Measurements from ENCODE around the gene PRKCZ. TPM values are rescaled to one million over a fixed set of nuclear protein-coding genes. Genes with fewer than 3 reads are reported as not detected.
"Not testable (repeated sequence)": the region's sequence is repeated elsewhere in the genome, so short reads cannot be mapped to it uniquely, and the experiment has no call there.

The PRKCZ gene
- total RNA-seq, 1 donor from 2014 or later, result 37.6 TPM

DNA sequence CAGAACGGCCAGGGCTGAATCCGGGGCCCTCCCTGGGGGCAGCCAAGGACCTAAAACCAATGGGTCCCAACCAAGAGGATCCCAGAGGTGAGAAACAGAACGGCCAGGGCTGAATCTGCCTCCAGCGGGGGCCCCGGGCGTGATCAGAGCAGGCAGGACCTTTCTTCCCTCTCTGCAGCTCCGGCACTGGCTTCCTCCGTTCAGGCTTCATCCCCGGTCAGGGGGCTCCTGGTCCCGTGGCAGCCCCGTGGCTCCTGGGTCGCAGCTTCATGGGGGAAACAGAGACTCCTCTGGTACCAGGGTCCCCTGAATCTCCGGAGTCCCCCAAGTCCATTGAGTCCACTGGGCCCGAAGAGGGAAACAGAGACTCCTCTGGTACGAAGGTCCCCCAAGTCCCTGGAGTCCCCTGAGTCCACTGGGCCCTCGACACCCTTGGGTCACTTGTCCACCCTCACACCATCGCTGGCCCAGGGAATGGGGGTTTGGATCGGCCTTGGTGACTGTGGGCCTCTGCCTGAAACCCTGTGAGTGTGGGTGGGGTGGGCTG, 60.1 kb downstream of the PRKCZ start:
- H3K36me3 ChIP-seq (ENCODE audit: control insufficient read depth, insufficient read depth, low read length), result no peaks in the 10 kb centered on the region
- no peak overlapping the region for H3K4me3 ChIP-seq (ENCODE audit: low read depth, low read length)
- DNase-seq (ENCODE audit: low read depth), result no peak
- H3K27me3 ChIP-seq (ENCODE audit: control insufficient read depth, insufficient read depth, low read length), result peaks cover 2% of the 10 kb centered on the region
- TF ChIP-seq, protein P1, sequence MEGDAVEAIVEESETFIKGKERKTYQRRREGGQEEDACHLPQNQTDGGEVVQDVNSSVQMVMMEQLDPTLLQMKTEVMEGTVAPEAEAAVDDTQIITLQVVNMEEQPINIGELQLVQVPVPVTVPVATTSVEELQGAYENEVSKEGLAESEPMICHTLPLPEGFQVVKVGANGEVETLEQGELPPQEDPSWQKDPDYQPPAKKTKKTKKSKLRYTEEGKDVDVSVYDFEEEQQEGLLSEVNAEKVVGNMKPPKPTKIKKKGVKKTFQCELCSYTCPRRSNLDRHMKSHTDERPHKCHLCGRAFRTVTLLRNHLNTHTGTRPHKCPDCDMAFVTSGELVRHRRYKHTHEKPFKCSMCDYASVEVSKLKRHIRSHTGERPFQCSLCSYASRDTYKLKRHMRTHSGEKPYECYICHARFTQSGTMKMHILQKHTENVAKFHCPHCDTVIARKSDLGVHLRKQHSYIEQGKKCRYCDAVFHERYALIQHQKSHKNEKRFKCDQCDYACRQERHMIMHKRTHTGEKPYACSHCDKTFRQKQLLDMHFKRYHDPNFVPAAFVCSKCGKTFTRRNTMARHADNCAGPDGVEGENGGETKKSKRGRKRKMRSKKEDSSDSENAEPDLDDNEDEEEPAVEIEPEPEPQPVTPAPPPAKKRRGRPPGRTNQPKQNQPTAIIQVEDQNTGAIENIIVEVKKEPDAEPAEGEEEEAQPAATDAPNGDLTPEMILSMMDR (IDR thresholded peaks at IDR 0.05; ENCODE audit: insufficient read depth, low read length, poor library complexity, severe bottlenecking), result no peak

DNA sequence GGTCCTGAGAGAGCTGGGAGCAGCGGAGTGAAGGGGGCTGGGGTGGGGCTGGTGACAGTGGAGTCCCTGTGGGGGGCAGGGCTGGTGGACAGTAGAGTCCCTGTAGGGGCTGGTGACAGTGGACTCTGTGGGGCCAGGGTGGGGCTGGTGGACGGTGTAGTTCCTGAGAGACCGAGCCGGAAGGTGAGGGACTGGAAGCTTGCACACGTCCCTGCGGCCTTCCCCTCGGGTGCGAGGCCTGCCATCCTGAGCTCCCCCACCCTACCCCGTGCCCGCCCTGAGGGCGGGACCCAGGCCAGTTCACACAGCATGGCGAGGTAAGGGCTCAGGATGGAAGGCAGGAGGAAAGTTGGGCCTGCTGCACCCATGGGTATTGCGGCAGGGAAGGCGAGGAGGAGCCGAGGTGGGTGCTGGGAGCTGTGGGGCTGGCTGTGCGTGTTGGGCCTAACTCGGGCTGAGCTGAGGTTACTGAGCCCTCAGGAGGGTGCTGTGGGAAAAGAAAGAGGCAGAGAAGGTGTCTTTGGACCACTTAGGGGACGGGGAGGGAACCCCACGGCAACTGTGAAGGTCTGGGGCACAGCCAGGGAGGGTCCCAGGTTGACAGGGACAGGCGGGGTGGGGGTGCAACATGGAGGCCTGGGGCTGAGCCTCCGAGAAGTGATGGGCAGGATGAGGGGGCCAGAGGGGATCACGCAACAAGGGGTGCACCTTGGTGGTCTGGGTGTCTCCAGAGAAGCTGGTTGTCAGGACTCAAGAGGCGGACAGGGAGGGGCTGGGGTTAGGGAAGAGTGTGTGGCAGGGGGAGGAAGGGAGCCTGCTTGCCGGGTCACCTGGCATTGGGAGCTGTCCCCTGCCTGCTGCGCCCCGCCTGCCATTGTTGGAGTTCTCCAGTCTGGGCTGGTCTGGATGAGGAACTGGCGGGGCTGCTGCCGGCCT, 60.8 kb downstream of the PRKCZ start:
- no peak overlapping the region for H3K4me3 ChIP-seq (ENCODE audit: low read depth, low read length)
- TF ChIP-seq, protein P1 (IDR thresholded peaks at IDR 0.05; ENCODE audit: insufficient read depth, low read length, poor library complexity, severe bottlenecking), result no peak
- no peaks in the 10 kb centered on the region for H3K36me3 ChIP-seq (ENCODE audit: control insufficient read depth, insufficient read depth, low read length)
- H3K27me3 ChIP-seq (ENCODE audit: control insufficient read depth, insufficient read depth, low read length), result peaks cover 2% of the 10 kb centered on the region
- no peak for DNase-seq (ENCODE audit: low read depth)

DNA sequence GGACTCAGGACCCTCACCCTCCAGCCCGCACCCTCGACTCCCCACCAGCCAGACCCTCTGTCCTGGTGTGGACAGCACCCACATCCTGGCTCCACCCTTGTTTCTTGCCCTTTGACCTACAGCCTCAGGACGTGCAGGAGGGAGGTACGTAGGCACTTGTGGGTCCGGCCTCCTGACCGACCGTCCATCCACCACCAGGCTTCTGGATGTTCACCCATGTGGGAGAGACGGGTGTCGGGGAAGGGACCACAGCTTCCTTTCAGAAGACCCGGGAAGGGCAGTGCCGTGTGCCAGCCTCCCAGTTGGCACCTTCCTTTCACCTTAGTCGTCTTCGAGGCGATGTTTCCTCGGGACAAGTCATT, 61.4 kb downstream of the PRKCZ start:
- TF ChIP-seq, protein P1 (IDR thresholded peaks at IDR 0.05; ENCODE audit: insufficient read depth, low read length, poor library complexity, severe bottlenecking), result no peak
- peaks cover 2% of the 10 kb centered on the region for H3K27me3 ChIP-seq (ENCODE audit: control insufficient read depth, insufficient read depth, low read length)
- no peaks in the 10 kb centered on the region for H3K36me3 ChIP-seq (ENCODE audit: control insufficient read depth, insufficient read depth, low read length)
- no peak for DNase-seq (ENCODE audit: low read depth)
- no peak overlapping the region for H3K4me3 ChIP-seq (ENCODE audit: low read depth, low read length)

DNA sequence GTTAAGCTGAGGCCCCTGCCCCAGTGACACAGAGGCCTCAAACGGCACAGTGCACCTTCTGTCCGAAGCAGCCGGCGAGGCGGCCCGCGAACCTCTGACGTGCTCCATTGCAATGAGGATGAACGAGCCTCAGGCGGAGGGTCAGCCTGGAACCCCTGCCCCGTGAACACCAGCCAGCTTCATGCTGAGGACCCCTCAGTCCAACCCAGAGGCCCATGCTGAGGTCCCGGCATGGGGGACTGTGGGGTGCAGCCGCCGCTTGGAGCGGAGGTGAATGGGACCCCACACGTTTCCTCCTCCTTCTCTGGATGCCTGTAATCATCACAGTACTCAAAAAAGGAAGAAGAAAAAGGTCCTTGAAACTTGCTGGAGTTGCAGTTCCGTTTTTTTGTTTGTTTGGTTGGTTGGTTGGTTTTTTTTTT, 62.1 kb downstream of the PRKCZ start:
- DNase-seq (ENCODE audit: low read depth), result no peak
- H3K36me3 ChIP-seq (ENCODE audit: control insufficient read depth, insufficient read depth, low read length), result no peaks in the 10 kb centered on the region
- no peak overlapping the region for H3K4me3 ChIP-seq (ENCODE audit: low read depth, low read length)
- TF ChIP-seq, protein P1 (IDR thresholded peaks at IDR 0.05; ENCODE audit: insufficient read depth, low read length, poor library complexity, severe bottlenecking), result no peak
- H3K27me3 ChIP-seq (ENCODE audit: control insufficient read depth, insufficient read depth, low read length), result peaks cover 2% of the 10 kb centered on the region

DNA sequence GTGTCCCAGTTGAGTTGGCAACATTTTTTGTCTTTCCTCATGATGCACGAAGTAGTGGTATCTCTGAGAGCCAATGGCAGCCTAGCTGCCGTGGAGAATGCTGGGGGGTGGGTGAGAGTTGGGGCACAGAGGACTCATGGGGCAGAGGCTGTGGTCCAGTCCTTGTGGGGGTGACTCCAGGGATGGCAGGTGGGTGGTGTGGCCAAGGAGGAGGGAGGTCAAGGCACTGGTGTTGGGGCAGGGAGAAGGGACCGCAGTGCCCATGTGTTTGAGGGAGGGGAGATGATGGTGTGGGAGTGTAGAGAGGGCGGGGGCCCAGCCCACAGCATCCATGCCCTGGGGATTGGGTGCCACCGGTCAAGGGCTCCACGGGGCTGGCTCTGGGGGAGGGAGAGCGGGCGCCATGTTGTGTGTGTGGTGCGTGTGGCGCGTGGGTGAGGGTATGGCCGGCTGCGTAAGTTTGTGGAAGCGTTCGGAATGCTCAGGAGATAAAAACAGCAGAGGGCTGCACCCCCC, 63.5 kb downstream of the PRKCZ start:
- no peaks in the 10 kb centered on the region for H3K36me3 ChIP-seq (ENCODE audit: control insufficient read depth, insufficient read depth, low read length)
- H3K4me3 ChIP-seq (ENCODE audit: low read depth, low read length), result no peak overlapping the region
- TF ChIP-seq, protein P1 (IDR thresholded peaks at IDR 0.05; ENCODE audit: insufficient read depth, low read length, poor library complexity, severe bottlenecking), result no peak
- DNase-seq (ENCODE audit: low read depth), result no peak
- H3K27me3 ChIP-seq (ENCODE audit: control insufficient read depth, insufficient read depth, low read length), result peaks cover 2% of the 10 kb centered on the region

DNA sequence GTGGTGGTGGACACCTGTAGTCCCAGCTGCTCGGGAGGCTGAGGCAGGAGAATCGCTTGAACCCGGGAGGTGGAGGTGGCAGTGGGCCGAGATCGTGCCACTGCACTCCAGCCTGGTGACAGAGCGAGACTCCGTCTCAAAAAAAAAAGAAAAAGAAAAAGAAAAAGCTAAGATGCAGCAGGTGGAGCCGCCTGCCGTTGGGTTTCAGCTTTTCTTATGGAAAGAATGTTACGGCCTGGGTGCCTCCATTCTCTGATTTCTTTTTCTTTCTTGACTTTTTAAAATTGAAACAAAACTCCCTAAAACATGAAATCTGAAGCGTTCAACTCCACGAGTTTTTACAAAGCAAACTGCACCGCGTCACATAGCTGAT, 64.4 kb downstream of the PRKCZ start:
- H3K27me3 ChIP-seq (ENCODE audit: control insufficient read depth, insufficient read depth, low read length); H3K36me3 ChIP-seq (ENCODE audit: control insufficient read depth, insufficient read depth, low read length): not testable (repeated sequence)

More for the DNA sequence above, 64.4 kb downstream of the PRKCZ start:
- not testable (repeated sequence) for H3K4me3 ChIP-seq (ENCODE audit: low read depth, low read length); DNase-seq (ENCODE audit: low read depth)
